HL-60 (cell line): ENCODE measurements around the gene MAP2K3.
A peak's percentile ranks its signal among the peaks of the same experiment; 100 is the strongest.

ENCODE experiments used
- DNase-seq, 2 experiments: peaks; one replicate each; pipeline ENCODE4 v3.0.0-alpha.2; 2010 to 2020; ENCODE audit warnings: low read depth in 1 of 2, low spot score in 1 of 2
- H3K27ac ChIP-seq: fragments of 250-450 bp; sonication (Bioruptor Pico); replicated peaks from 2 replicates; pipeline ENCODE4 v1.5.1; 2020; ENCODE audit warnings: mild to moderate bottlenecking, moderate library complexity
- H3K27me3 ChIP-seq: fragments of 250-450 bp; sonication (Bioruptor Pico); 2 replicates; pipeline ENCODE4 v1.5.1; 2021; ENCODE audit warnings: mild to moderate bottlenecking, moderate library complexity; ENCODE audit not compliant: insufficient read depth, poor library complexity, severe bottlenecking
- H3K4me3 ChIP-seq: replicated peaks from 2 replicates; pipeline ENCODE4 v1.5.1; 2011; ENCODE audit warnings: mild to moderate bottlenecking, control low read depth, low read length; ENCODE audit not compliant: insufficient read depth
- GABPA ChIP-seq: IDR thresholded peaks from 2 replicates; pipeline ENCODE4 v1.6.1; 2012; ENCODE audit warnings: low read depth
- POLR2AphosphoS5 ChIP-seq: IDR thresholded peaks from 2 replicates; pipeline ENCODE4 v1.6.1; 2012; ENCODE audit warnings: low read depth
- SPI1 ChIP-seq: IDR thresholded peaks from 2 replicates; pipeline ENCODE4 v1.6.1; 2012; ENCODE audit warnings: low read depth, mild to moderate bottlenecking, borderline replicate concordance
- TF ChIP-seq, protein P1 (sequence below): IDR thresholded peaks from 2 replicates; pipeline ENCODE4 v1.6.1; 2012; ENCODE audit warnings: low read depth; ENCODE audit not compliant: insufficient replicate concordance
- TF ChIP-seq, protein P2 (sequence below): IDR thresholded peaks from one replicate; pipeline ENCODE4 v1.5.1; 2011; ENCODE audit warnings: low read length, control low read depth, inconsistent platforms; ENCODE audit not compliant: insufficient read depth

Gene MAP2K3

DNA sequence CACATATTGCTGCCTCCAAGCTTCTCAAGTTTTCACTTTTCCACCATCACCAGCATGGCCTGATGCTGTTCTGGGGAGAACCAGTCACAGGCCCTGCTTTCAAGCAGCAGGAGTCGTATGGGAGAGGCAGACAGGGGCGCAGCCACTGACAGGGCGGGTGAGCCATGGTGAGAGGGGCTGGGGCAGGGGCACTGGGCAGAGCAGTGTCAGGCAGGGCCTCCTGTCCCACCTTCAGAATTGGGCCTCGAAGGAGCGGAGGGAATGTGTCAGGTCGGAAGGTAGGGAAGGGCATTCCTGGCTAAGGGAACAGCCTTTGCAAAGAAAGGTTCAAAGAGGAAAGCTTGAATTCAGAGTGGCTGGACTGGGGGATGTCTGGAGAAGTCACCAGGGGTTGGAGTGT is 4.9 kb upstream of the MAP2K3 start:
- no peak for DNase-seq
- Histone ChIP-seq H3K4me3 (no peak overlapping the region), H3K27me3 (no peaks in the 10 kb centered on the region), H3K27ac (no peak overlapping the region; the same call in none of the 2 replicates)
- TF ChIP-seq, protein P1, sequence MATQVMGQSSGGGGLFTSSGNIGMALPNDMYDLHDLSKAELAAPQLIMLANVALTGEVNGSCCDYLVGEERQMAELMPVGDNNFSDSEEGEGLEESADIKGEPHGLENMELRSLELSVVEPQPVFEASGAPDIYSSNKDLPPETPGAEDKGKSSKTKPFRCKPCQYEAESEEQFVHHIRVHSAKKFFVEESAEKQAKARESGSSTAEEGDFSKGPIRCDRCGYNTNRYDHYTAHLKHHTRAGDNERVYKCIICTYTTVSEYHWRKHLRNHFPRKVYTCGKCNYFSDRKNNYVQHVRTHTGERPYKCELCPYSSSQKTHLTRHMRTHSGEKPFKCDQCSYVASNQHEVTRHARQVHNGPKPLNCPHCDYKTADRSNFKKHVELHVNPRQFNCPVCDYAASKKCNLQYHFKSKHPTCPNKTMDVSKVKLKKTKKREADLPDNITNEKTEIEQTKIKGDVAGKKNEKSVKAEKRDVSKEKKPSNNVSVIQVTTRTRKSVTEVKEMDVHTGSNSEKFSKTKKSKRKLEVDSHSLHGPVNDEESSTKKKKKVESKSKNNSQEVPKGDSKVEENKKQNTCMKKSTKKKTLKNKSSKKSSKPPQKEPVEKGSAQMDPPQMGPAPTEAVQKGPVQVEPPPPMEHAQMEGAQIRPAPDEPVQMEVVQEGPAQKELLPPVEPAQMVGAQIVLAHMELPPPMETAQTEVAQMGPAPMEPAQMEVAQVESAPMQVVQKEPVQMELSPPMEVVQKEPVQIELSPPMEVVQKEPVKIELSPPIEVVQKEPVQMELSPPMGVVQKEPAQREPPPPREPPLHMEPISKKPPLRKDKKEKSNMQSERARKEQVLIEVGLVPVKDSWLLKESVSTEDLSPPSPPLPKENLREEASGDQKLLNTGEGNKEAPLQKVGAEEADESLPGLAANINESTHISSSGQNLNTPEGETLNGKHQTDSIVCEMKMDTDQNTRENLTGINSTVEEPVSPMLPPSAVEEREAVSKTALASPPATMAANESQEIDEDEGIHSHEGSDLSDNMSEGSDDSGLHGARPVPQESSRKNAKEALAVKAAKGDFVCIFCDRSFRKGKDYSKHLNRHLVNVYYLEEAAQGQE, result no peak
- TF ChIP-seq SPI1 (no peak), GABPA (no peak)
- TF ChIP-seq, protein P2, sequence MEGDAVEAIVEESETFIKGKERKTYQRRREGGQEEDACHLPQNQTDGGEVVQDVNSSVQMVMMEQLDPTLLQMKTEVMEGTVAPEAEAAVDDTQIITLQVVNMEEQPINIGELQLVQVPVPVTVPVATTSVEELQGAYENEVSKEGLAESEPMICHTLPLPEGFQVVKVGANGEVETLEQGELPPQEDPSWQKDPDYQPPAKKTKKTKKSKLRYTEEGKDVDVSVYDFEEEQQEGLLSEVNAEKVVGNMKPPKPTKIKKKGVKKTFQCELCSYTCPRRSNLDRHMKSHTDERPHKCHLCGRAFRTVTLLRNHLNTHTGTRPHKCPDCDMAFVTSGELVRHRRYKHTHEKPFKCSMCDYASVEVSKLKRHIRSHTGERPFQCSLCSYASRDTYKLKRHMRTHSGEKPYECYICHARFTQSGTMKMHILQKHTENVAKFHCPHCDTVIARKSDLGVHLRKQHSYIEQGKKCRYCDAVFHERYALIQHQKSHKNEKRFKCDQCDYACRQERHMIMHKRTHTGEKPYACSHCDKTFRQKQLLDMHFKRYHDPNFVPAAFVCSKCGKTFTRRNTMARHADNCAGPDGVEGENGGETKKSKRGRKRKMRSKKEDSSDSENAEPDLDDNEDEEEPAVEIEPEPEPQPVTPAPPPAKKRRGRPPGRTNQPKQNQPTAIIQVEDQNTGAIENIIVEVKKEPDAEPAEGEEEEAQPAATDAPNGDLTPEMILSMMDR, result no peak

DNA sequence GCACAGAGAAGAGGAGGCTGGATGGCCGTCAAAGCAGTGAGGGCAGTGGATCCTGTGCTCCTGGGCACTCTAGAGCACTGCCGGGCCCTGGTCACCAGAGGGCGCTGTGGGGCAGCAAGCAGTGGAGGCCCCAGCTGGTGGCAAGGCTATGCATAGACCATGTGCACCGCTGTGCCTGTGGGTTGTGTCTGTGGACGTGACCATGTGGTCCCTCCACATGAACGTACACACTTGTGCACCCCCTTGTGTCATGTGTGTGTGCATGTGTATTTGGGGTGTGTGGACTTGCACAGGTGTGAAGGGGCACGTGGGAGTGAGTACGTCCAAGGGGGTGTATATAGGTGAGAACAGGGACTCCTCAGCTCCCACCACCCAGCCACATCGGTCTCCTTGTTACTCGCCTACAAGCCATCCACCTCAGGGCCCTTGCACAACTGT is 4.4 kb upstream of the MAP2K3 start:
- Histone ChIP-seq H3K27ac (no peak overlapping the region; the same call in 1 of the 2 replicates), H3K27me3 (no peaks in the 10 kb centered on the region), H3K4me3 (no peak overlapping the region)
- TF ChIP-seq, protein P2, result peak; percentile 99
- TF ChIP-seq, protein P1, result no peak
- DNase-seq, result peak; percentile 81 to 90

DNA sequence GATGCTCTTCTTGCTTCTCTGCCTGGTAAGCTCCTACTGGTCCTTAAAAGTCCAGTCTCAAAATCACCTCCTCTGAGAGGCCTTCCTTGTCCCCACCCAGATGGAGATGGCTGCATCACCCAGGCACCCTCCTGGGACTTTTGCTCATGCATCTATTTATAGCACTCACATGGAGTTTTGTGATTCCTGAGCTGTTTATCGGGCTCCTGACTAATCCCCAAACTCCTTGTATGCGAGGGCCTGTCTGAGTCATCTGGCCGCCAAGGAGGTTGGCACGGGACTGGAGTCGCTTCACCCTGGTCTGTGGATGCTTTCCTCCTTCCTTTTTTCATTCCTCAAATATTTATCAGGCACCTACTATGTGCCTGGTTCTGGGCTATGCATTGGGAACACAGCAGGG is 2.3 kb upstream of the MAP2K3 start:
- H3K27me3 ChIP-seq, result no peaks in the 10 kb centered on the region
- no peak overlapping the region for H3K4me3 ChIP-seq
- DNase-seq, result no peak
- no peak for TF ChIP-seq SPI1
- TF ChIP-seq POLR2AphosphoS5, result no peak
- TF ChIP-seq GABPA, result no peak
- TF ChIP-seq, protein P2, result no peak
- TF ChIP-seq, protein P1, result no peak
- H3K27ac ChIP-seq, result no peak overlapping the region
